ENCODE results near the gene LOC128125822.

GRCh38 chr6:63554782-63555181 lies 17.5 kb upstream of the LOC128125822 start:
- TF ChIP-seq, protein P1, sequence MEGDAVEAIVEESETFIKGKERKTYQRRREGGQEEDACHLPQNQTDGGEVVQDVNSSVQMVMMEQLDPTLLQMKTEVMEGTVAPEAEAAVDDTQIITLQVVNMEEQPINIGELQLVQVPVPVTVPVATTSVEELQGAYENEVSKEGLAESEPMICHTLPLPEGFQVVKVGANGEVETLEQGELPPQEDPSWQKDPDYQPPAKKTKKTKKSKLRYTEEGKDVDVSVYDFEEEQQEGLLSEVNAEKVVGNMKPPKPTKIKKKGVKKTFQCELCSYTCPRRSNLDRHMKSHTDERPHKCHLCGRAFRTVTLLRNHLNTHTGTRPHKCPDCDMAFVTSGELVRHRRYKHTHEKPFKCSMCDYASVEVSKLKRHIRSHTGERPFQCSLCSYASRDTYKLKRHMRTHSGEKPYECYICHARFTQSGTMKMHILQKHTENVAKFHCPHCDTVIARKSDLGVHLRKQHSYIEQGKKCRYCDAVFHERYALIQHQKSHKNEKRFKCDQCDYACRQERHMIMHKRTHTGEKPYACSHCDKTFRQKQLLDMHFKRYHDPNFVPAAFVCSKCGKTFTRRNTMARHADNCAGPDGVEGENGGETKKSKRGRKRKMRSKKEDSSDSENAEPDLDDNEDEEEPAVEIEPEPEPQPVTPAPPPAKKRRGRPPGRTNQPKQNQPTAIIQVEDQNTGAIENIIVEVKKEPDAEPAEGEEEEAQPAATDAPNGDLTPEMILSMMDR (IDR thresholded peaks at IDR 0.05): no peak
- TF ChIP-seq POLR2A (IDR thresholded peaks at IDR 0.05): no peak

Data from body of pancreas (tissue), 4 donors.